Endometrial microvascular endothelial cells (primary cell): Measurements from ENCODE around the gene THSD4. TPM values are rescaled to one million over a fixed set of nuclear protein-coding genes. Genes with fewer than 3 reads are reported as not detected.
"Not testable (repeated sequence)": the region's sequence is repeated elsewhere in the genome, so short reads cannot be mapped to it uniquely, and the experiment has no call there.

Source experiments
- in situ Hi-C: cut with HindIII; loops from 2 replicates; pipeline ENCODE4 v1.10.0; 2017; ENCODE audit warnings: low sequenced_read_pairs, low pct_unique_long_range_greater_than_20kb; ENCODE audit errors: inconsistent ontology term
- total RNA-seq: library from RNA; depleted of rRNA; stranded (reverse); fragments of >200 nt; gene quantifications from one replicate; pipeline ENCODE4 v1.2.3, GENCODE V29; 2015; ENCODE audit errors: inconsistent ontology term

The THSD4 gene
- total RNA-seq, 1 donor from 2014 or later: 45.7 TPM

DNA sequence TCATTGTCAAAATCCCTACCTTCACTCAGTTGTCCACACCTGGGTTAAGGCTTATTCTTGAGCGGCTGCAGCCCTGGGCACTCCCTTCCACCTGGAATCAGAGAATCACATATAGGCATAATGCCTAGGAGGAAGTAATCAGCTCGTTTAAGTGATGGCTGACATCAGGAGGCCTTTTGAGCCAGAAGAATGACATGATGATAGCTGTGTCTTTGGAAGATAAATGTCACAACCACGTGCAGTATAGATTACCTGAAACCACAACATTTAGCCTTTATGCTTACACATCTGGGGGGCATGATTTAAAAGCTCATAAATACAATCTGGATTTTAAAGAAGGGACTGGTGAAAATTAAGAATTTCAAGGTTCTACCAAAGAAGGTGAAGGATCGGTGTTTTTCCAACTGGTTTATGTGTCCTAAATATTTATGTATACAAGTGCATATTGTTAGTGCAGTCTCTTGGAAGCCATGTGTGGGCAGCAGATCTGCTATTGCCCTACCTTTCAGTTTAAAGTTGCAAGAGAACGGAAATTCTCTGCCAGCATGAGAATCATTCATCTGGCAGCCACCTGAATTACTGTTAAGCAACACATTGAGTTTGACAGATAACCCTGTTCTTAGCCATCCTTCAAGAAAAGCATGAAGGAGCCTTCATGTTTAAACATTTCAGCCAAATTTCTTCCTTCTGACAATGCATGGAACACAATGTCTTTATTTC lies 531.7 kb downstream of the THSD4 start:
- in situ Hi-C loops: no loop called here

DNA sequence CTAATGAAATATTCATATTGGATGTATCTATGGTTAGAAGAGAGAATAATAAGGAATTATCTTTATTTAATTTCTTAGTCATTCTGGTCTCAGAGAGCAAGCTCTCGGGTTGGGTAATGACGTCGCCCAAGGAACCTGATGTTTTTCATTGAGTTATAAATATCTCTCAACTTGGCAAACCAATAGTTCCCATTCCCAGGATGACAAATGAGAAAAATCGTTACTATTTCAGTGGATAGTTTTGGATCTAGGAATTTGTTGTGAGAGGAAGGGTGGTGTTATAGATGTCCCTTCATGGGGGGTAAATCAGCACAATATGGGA lies 532.2 kb downstream of the THSD4 start:
- in situ Hi-C loops: no loop called here

DNA sequence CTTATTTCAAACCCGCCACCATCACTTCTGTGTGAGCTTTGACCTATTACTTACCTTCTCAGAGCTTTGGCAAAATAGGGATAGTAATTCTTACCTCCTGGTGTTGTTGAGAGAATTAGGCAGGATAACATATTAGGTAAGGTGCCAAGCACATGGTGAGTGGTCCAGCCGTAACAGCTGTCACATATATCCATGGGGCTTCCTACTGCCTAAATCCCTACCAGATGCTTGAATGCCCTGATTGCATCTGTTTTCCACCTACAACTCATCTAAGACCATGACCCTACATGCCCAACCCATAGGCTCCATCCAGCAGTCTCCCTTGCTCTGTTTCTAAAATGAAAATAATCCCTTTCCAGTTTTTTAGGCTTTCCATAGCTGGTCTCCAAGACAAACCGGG lies 532.8 kb downstream of the THSD4 start:
- in situ Hi-C loops: no loop called here

DNA sequence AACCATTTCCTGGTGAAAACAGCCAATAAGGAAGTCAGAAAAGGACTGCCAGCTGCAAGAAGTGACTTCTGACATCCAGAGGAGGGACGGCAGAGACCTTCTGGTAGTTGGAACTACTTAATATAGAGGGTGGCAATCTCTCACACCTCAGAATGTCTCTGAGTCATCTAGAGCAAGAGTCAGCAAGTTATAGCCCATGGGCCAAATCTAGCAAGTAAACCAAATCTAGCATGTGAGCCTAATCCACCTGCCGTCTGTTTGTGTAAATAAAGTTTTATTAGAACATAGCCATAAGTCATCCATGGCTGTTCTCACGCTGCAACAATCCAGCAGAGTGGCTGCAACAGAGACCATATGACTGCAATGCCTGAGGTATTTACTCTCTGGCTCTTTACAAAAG lies 534.6 kb downstream of the THSD4 start:
- in situ Hi-C loops: no loop called here

DNA sequence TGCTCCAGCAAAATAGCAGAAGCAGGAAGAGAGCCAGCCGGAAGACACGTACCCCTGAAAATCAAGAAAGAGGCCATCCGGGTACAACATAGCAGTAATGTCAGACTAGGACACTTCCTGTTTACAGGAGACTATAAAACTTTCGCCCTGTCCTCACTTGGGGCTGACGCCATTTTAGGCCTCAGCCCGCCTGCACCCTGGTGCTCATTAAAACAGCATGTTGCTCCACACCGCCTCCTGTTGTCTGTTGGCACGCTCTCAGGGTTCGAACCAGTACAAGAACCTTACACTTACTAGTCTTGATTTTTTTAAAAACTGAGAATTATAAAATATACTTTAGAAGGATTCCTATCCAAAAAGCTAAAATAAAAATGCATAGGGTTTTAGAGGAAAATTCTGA lies 535.3 kb downstream of the THSD4 start:
- in situ Hi-C loops: no loop called here

DNA sequence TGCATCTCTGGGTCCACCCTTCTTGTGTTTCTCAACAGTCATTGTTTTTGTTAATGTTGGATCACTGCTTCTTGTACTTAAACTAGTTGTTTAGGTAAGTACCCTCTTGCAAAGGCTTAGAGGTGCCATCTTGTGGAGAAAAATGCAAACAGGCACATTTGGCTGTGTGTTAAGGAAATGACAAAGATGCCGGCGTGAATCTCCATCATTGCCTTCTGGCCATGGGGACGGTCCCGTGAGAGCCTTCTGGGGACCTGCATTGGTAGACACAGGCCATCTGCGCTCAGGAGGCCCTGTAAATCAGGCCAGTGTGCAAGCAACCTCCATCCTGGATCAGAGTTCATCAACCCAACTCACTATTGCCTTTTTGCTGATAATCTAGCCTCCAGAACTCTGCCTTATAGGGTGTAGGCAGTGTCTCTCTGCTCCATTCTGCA lies 536.5 kb downstream of the THSD4 start:
- in situ Hi-C loops: no loop called here

DNA sequence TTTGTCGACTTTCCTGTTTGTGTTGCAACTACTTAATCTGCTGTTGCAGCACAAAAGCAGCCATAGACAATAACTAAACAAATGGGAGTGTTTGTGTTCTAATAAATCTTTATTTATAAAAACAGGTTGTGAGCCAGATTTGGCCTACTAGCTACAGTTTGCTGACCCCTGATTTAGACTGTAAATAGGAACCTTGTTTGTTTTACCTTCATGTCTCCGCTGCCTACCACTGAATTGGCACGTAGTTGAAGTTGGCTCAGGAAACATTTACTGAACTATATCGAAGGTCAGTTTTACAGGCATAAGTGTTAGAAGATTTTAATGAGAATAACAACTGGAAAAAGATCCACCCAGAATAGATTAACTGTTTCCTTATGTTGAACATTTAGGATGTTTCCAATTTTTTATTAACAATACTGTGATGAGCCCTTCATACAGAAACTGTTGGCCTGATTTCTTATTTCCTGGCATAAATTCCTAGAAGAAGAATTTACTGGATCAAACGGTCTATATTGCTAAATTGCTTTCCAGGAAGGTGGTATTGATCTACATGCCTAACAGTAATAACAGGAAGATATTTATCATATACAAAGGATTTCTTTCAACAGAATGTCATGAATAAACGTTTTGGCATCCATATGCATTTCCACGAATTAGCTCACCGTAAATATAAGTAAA lies 538.9 kb downstream of the THSD4 start:
- in situ Hi-C loops: no loop called here

DNA sequence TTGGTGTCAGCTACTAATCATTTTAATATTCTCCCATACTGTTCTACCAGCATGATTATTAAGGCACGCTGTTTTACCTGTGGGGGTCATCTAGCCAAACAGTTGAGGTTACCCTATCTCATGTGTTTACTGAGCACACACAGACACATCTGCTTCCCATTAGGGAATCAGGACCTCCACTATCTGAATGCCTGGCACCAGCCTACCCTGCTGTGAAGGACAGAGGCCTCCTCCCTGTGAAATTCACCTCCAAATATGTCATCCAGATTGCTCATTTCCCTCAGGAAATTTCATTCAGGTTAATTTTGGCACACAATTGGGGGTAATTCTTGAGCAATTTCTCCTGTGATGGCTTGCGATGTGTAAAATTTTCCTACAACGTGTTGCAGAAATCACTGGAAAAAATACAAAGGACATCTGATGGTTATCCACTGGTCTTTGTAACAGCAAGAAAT lies 539.5 kb downstream of the THSD4 start:
- in situ Hi-C loops: no loop called here

DNA sequence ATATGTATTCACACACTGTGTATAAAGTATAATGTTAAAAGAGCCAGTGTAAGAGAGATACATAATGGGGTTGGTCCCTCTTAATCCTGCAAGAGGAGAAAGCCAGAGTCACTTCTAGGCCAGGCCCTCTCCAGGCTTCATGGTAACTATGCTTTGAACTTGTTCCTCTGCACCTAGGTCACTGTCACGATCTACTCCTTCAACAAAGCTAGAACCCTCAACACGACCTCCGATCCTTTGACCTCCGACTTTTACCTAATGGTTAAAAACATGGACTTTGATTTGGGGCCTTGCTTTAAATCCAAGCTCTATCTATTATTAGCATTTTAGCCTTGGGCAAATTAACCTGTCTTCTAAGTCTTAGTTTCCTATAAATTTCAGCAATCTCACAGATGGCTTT lies 541.2 kb downstream of the THSD4 start:
- in situ Hi-C loops: no loop called here

DNA sequence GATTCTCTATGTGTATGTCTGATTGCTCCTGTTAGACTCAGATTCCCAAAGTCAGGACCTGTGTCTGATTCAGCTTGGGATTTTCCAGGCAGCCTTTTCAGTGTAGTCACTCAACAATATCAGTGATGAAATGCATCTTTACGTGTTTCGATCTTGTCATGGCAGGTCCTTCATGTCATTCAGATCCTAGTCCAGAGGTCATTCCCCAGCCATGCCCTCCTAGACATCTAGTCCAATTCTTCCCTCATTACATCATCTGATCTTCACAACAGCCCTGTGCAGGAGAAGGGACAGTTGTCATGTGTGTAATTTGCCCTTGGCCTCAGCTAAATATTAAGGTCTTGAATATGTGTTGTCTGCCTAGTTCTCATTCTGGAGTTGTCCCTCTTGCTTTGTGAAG lies 541.9 kb downstream of the THSD4 start:
- in situ Hi-C loops: no loop called here

DNA sequence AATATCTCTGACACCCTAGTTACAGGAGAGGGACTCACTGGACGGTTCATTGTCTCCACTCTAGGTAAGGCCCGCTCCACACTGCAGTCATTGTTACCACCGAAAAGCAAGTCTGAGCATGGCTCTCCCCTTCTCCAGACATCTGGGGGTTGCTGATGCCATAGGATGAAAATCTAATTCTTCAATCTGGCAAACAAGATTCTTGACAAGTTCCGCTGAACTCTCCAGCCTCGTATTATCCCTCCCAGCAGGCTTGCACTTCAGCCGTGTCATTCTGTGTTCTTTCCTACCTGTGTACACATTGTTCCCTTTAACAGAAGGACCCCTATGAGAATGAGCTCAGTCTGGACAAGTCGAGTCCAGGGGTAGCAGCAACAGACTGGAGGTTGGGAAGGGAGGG lies 542.8 kb downstream of the THSD4 start:
- in situ Hi-C loops: no loop called here

DNA sequence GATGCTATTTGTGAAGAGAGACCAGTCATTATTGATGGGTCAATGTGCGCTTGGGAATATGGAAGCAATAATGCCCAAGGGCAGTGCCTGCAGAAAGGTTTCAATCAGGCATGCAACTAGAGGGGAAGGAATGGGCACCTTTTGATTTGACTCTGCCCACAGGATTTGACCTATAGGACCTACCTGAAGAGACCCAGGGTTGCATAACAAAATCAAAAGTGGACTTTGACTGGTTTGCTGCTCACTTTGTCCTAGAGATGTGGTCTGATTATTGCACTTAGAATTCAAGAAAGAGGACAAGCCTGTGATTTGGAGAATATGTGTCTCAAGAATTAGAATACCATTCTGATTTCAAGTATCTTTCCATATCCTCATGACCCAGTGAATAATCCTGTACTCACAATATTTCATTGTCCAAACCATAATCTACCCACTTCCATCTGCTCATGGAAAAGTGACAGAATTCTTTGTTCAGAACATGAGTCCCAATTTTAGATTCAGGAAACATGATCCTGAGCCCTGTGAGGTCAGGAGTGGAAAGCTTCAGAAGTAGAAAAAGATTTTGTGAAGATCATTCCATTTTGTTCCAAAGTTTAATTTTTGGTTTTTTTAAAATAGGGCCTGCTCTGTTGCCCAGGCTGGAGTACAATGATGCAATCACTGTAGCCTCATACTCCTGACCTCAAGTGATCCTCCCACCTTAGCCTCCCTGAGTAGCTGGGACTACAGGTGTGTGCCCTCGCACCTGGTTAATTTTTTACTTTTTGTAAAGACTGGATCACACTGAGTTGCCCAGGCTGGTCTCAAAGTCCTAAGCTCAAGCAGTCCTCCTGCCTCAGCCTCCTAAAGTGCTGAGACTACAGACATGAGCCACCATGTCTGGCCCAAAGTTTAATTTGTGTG lies 543.8 kb downstream of the THSD4 start:
- in situ Hi-C loops: no loop called here

DNA sequence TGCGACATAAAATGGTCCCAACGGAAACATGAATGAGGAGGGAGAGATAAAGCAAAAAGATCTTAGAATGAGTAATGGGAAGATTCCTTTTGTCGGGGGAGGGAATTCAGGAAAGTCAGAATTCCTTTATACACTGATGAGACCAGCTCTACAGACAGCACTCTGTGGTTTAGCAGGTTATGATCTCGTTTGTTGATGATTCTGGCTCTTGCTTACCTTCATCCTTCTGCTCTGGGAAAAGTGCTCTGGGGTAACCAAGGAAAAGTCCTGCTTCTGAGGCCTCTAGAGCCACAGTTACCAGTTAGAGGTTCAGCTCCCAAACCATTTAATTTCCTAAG lies 544.4 kb downstream of the THSD4 start:
- in situ Hi-C loops: no loop called here

DNA sequence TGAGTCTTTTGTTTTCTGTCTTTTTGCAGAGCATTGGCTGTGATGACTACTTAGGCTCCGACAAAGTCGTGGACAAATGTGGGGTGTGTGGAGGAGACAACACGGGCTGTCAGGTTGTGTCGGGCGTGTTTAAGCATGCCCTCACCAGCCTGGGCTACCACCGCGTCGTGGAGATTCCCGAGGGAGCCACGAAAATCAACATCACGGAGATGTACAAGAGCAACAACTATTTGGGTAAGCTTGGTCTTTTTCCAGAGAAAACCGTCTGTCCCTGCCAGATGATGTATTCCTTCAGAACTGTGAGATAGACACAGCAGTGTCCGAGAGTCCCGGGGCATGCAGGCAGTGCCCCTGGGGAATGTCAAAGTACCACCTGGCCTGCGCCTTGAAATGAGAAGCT lies 545.2 kb downstream of the THSD4 start:
- in situ Hi-C loops: no loop called here

DNA sequence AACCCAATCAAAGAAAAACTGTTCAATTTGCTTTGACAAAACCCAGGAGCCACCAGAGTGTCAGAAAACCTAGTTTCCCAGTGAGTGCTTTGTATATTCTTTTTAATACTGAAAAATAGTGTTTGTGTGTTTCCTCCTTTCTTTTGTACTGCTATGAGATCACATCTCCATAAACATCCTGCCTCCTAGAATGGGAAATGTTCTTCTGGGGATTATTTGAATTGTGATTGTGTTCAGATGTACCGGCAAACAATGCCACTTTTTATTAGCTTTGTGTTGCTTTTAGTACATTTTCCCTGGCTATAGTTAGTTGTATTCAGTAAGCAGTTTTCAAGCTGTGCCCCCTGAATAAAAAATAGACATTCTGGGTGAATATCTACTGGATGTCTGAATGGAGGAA lies 547.0 kb downstream of the THSD4 start:
- in situ Hi-C loops: no loop called here

DNA sequence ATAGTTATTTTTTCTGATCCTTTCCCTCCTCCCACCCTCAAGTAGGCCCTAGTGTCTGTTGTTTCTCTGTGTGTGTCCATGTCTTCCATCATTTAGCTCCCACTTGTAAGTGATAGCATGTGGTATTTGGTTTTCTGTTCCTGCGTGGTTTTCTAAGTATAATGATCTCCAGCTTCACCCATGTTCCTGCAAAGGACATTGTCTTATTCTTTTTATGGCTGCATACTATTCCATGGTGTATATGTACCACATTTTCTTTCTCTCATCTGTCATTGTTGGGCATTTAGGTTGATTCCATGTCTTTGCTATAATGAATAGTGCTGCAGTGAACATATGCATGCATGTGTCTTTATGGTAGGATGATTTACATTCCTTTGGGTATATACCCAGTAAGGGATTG lies 549.4 kb downstream of the THSD4 start:
- in situ Hi-C loops: no loop called here

DNA sequence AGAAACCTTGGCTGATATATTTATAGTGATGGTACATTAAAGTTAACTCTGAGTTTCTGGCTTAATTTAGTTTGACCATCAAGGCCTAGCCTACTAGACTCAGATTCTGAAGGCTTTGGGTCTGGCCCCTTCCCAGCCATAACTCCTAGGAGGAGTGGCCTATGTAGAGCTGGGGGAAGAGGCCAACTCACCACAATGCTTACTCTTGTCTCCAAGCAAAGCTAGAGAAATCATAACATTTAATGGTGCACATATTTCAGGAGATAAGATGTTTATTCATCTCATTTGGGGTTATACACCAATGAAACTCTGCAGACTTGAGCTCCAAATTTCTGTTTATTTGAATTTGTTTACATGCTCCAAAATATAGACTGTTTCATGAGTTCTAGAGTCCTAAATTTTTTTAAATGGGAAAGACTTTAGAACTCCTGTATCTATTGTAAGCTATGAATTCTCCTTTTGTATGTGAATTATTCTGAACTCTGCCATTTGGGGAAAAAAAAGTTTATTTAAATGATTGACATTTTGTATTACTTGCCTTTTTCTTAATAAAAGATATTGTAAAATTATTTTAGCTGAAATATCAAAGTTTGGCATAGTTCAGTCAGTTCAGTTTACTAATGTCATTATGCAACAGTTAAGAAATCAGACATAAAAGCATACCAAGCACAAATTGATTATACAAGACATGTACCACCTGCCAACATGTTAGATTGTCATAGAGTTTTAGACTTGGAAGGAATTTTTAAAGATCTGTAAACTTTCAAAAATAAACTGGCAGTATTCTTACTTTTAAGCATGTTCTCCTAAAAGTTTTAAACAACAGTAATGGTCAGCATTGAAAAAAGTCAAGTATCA lies 551.7 kb downstream of the THSD4 start:
- in situ Hi-C loops: no loop called here

DNA sequence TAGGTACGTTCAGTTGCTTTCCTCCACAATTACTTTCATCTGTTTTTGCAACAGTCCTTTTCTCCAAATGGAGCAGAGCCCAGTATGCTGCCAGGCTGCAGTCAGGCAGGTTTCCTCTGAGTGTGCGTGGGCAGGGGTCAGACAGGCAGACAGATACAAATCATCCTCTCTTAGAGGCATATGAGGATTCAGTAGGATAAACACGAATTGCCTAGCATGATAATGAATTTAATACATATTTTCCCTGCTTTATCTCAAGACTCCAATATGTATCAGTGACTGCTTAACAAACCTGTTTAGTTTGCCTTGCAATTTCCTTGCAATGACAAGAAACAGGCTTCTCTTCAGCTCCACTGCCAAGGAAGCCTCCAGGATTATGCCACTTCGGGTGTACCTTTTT lies 554.4 kb downstream of the THSD4 start:
- in situ Hi-C loops: no loop called here

DNA sequence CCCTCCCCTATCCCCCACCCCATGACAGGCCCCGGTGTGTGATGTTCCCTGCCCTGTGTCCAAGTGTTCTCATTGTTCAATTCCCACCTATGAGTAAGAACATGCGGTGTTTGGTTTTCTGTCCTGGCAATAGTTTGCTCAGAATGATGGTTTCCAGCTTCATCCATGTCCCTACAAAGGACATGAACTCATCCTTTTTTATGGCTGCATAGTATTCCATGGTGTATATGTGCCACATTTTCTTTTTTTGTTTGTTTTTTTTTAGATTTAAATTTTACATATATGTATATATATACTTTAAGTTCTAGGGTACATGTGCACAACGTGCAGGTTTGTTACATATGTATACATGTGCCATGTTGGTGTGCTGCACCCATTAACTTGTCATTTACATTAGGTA lies 555.0 kb downstream of the THSD4 start:
- in situ Hi-C loops: not testable (repeated sequence)
